Metanephros (tissue), 1 donor: ENCODE data around the gene CDH2. TPM values are rescaled to one million over a fixed set of nuclear protein-coding genes. Genes with fewer than 3 reads are reported as not detected.

Source experiments
- total RNA-seq: library from RNA; depleted of rRNA; stranded (reverse); fragments of >200 nt; gene quantifications from one replicate; pipeline ENCODE4 v1.2.3, GENCODE V29; 2014

Gene CDH2
- total RNA-seq = 37.9 TPM

DNA sequence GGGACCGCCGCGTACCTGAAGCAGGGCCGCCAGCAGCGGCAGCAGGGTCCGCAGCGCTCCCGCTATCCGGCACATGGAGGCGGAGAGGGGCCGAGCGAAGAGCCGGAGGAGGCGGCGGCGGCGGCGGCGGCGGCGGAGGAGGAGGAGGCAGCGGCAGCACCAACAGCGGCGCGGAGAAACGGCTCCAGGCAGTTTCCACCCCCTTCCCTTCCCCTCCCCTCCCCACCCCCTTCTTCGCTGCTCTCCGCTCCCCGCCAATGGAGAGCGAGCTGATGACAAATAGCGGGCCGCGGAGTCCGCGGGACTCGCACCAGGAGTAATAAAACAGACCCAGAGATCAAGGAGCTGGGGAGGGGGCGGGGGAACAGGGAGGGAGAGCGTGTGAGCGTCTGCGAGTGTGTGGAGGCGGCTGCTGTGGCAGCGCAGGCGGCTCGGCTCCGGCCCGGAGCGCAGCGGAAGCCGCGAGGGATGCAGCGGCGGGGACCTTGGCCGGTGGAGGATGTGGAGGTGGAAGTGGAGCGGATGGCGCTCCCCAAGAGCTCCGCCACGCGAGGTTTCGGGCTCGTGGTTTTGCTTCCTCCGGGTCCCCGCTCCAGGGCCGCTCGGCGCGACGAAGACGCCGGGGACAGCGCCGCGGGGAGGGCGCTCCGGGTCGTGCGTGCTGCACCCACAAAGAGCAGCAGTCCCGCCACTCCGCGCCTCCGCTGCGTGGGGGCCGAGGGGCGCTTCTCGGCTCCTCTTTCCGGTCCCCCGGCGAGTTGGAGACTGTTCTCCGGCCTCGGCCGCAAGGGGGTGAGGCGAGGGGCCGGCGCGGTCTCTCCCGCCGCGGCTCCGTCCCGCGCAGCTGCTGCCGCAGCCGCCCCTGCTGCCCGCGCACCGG is at the start of gene CDH2:
CDH2 (minus strand) TSS at position 183 of the 880 bp plus-strand sequence; CDS start at position 75, 108 bp downstream.

